Epithelial cell of prostate (primary cell): ENCODE data around the gene BEGAIN.

Experiments used
- DNase-seq: peaks from one replicate; pipeline ENCODE4 v3.0.0-alpha.2; 2011; ENCODE audit warnings: low read depth, low spot score
- H3K27ac ChIP-seq: fragments of 450-650 bp; 2 replicates; pipeline ENCODE4 v1.5.1; 2017; ENCODE audit warnings: mild to moderate bottlenecking

The BEGAIN gene

DNA sequence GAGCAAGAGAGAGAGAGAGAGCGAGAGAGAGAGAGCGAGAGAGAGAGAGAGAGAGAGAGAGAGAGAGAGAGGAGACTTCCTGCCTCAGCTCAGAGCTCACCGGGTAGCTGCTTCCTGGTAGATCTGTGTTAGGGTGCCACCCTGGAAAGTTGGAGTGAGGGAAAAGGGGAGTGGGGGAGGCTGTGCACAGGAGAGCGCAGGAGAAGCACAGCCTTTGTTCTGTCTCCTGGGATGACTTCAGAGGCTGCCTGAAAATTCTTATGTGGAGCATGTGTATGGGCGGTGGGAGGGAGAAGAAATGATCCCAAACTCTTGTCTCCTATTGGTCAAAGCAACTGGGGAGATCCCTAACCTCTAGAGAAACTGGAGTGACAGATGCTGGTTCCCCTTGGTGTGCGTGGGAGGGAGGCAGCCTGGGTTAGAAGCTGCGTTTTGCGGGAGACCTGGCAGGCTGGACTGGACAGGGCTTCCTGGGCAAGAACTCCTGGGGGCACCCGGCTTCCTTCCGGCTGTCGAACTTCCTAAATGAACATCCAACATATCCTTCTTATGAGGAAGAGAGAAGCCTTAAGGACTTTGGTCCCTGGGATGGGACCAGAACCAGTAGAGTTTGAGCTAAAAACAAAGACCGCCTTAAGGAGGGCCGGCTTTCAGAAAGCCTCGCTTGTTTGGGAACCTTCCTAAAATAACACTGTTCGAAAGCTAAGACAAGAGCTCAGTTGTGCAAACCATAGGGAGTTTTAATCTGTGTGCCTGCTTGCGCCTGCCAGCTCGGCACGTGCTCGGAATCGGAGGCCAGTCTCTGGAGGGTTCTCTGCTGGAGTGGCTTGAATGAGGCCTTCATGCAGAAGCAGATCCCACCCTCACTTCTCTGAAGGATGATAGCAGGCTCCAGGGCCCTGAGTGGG lies 30.4 kb upstream of the BEGAIN start:
- no peak overlapping the region for H3K27ac ChIP-seq
- DNase-seq = no peak

DNA sequence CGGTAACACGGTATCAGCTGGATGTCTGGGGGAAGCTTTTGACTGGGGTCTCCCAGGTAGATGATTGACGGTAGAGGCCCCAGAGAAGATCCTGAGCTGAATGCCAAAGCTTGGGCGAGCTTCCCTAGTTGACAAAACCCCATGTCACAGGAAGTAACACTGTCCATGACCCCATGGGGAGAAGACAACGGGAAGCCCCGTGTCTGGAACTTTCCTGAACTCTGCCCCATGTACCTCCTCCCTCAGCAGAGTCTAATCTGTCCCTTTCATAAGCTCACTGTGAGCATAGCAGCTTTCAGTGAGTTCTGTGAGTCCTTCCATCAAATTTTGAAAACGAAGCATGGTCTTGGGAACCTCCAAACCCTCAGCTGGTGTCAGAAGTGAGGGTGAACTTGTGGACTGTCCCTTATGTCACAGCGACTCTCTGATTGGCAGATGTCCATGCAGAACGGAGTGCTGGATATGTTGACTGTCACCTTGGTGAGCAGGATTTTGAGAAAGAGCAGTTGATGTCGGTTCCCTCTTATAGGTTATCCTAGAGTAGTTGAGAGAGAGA lies 29.7 kb upstream of the BEGAIN start:
- no peak overlapping the region for H3K27ac ChIP-seq
- no peak for DNase-seq

DNA sequence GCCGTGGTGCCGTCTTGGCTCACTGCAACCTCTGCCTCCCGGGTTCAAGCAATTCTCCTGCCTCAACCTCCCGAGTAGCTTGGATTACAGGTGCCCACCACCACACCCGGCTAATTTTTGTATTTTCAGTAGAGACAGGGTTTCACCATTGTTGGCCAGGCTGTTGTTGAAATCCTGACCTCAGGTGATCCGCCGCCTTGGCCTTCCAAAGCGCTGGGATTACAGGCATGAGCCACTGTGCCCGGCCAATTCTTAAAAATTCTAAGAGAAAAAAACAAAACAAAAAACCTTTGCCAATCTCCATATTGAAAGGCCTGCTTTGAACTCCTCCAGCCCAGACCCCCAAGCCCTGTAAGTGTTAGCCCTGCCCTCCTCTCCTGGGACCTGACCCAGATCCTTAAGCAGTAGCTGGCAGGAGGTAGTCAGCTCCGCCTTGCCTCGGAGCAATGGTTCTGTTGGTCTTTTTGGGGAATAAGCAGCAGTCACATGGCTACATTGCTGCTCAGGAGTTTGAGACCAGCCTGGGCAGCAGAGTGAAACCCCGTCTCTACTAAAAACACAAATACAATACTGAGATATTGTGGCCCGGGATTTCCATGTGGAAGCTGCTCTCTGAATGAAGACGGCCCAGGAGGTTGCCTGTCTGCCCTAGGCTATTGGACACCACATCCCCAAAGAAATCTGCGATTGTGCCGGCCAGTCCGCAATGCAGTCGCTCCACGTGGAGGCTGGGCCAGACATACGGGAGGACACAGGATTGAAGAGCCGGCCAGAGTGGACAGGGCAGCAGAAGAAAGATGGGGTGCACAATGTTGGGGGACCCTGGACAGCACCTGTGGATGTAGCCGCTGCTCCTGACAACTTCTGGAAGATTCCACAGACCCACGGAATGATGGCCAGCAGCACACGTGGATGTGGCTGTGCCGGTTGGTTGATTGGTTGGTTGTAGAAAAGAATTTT lies 28.8 kb upstream of the BEGAIN start:
- no peak overlapping the region for H3K27ac ChIP-seq
- no peak for DNase-seq

DNA sequence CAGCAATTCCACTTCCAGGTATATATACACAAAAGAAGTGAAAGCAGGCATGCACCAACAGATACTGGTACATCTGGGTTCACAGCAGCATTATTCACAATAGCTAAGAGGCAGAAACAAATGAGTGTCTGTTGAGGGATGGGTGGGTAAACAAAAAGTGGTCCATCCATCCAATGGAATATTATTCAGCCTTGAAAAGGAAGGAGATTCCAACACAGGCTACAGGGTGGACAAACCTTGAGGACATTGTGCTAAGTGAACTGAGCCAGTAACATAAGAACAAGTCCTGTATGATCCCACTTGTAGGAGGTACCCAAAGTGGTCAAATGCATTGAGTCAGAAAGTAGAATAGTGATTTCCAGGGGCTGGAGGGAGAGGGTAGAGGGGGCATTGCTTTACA lies 27.6 kb upstream of the BEGAIN start:
- no peak for DNase-seq
- H3K27ac ChIP-seq = no peak overlapping the region

DNA sequence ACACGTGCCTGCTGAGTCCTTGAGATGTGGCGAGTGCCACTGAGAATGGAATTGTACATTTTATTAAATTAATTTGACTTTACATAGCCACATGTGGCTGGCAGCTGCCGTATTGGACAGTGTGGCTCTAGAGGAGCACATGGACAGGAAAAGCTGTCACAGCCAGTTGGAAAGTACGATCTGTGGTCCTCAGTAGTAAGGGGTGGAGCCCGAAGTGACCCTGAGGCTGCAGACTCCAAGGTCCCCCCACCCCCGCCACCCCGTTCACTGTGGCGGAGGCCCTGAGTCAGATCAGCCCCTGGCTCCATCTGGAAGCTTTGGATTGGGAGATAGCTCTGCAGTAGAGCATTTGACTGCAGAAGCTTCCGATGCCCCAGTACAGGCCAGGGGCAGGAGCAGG lies 25.8 kb upstream of the BEGAIN start:
- H3K27ac ChIP-seq = no peak overlapping the region
- no peak for DNase-seq

DNA sequence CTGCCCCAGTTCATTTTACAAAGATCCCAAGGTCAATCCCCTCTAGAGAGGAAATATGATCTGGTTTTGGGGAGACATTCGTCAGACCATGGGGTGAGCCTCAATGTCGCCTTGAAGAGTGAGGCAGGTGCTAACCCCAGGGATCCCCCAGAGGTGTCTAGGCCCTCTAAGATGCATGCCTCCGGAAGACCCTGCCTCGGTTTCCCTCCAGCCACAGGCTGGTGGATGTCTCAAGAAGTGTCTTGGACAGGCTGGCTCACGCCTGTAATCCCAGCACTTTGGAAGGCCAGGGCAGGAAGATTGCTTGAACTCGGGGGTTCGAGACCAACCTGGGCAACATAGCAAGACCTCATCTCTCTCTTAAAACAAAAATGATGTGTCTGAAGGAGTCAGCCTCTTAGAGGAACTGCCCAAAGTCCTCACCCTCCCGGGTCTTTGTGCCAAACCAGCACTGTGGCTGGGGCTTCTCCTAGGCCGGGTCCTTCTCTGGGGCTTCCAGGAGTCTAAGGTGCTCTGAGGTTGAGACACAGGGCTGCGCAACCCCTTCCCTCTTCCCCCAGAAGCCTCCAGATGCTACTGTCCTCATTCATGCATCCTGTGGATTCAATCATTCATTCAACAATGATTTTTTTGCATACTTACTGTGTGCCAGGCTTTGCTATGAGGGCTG lies 24.7 kb upstream of the BEGAIN start:
- no peak overlapping the region for H3K27ac ChIP-seq
- no peak for DNase-seq

DNA sequence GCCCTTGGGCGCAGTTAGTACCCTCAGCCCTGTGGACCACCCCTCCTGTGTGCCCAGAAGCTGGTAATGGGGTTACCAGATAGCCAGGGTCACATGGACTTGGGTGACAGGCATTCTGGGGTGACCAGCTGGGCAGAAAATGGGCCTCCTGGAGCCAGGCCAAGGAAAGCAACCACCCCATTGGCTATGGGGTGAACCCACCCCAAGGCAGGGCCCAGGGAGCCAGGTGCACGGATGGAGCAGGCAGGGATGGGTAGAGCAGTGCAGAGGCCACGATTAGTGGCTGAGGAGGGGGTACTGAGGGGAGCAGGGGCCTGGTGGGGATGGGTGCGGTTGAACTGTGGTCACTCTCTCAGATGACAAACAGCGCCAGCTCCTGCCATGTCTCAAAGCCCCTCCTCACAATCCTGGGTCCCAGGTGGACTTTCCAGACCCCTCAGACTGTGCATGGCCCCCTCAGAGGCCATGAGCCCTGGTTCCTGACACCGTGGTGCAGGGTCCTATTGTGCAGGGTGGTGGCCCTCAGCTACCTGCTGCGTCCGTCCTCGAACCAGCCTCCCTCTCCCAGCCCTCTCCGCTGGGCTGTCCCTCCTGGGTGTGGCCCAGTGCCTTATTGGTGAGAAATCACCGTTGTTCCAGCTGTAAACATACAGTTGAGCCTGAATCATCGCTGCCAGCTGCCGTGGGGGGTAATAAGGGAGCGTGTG lies 23.4 kb upstream of the BEGAIN start:
- DNase-seq = no peak
- no peak overlapping the region for H3K27ac ChIP-seq

DNA sequence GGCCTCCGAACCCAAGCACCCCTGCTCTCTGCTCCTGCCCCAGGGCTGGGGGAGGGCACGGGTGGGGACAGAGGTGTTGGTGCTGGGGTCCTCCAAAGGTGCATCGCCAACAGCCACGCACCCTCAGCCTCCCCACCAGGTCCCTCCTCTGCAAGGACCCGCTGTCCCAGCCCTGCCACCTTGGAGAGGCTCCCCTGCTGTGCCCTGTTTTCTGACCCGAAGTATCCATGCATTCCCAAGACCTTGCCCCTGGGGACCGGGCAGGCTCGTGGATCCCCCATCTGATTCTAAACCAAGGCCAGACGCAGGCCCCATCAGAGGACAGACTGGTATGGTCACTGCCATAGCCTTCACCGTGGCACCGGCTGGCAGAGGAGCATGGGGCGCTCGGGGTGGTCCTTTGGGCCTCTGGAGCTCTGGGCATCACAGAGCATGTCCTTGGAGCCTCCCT lies 22.7 kb upstream of the BEGAIN start:
- no peak overlapping the region for H3K27ac ChIP-seq
- no peak for DNase-seq

DNA sequence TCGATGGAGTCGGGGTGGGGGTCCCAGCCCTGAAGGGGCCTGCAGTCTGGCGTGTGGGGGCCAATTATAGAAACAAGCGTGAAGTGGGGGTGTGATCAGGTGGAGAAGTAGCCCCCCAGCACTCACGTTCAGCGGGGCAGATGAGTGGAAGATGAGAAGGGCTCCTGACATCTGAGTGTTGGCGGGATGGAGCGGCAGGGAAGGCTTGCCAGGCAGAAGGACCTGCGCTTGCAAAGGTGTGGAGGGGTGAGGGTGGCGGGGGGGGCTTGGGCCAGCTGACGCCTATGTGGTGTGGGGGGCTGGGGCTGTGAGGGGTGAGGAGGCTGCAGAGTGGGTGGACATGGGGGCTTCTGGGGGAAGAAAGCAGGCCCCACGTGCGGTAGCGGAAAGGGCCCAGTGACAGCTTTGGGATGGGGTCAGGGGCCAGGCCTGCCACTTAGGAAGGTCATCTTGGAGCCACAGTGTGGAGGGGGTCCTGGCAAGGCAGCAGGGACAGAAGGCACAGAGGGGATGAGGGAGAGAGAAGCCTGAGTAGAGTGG lies 22.2 kb upstream of the BEGAIN start:
- no peak for DNase-seq
- H3K27ac ChIP-seq = no peak overlapping the region

DNA sequence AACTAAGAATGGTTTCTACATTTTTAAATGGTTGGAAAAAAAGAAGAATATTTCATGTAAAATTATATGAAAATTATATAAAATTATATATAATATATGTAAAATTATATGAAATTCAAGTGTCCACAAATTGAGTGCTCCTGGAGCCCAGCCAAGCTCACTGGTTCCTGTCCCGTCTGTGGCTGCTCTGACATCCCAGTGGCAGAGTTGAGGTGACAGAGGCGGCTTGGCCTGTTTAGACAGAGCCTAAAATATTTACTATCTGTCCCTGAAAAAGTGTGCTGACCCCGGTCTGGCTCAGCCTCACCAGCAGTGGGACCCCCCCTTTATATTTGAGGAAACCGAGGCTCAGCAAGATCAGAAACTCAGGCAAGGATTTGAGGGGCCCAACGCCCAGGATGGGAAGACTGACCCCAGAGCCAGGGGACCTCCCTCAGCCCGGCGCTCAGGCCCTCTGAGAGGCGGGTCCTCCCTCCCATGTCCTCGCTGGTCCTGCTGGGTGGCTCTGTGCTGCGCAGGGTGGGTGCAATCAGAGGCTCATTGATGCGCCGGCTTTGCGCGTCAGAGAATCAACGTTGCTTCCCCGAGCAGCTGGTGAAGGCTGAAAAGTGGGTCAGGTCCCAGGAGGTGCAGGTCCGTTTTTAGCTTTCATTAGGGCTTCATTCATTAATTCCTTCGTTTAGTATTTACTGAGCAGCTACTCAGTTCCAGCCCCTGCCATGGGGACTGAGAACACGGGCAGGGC lies 21.5 kb upstream of the BEGAIN start:
- no peak for DNase-seq
- no peak overlapping the region for H3K27ac ChIP-seq

DNA sequence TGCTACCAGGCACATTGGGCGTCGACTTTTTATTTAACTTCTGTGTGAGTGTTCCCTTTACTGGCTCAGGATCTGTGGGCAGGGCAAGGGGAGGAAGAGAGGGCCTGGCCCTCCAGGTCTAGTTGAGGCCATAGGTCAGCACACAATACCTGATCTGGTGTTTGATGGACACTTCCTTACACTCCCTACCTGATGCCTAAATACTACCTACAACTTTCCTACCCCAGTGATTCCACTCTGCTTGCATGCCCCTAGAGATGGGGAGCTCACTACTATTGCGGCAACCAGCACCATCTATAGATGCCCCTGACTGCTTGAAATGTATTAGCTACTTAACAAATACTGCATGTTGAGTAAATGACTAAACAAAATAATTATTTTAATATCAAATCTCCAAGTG lies 20.8 kb upstream of the BEGAIN start:
- DNase-seq = no peak
- no peak overlapping the region for H3K27ac ChIP-seq

DNA sequence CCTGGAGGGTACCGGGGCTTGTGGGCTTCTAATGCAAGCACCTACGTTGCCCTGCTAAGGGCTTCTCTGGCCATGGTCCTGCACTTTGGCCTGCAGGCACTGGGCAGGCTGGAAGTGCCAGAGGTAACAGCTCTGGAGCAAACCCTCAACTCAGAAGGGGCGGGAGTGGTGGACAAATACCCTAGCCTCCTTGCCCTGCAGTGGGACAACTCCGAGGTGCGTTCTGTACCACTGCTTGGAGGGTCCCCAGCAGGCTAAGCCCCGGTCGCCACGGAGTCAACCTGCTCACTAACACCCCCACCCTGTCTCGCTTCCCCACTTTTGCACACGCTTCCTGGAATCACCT lies 20.4 kb upstream of the BEGAIN start:
- DNase-seq = no peak
- no peak overlapping the region for H3K27ac ChIP-seq

DNA sequence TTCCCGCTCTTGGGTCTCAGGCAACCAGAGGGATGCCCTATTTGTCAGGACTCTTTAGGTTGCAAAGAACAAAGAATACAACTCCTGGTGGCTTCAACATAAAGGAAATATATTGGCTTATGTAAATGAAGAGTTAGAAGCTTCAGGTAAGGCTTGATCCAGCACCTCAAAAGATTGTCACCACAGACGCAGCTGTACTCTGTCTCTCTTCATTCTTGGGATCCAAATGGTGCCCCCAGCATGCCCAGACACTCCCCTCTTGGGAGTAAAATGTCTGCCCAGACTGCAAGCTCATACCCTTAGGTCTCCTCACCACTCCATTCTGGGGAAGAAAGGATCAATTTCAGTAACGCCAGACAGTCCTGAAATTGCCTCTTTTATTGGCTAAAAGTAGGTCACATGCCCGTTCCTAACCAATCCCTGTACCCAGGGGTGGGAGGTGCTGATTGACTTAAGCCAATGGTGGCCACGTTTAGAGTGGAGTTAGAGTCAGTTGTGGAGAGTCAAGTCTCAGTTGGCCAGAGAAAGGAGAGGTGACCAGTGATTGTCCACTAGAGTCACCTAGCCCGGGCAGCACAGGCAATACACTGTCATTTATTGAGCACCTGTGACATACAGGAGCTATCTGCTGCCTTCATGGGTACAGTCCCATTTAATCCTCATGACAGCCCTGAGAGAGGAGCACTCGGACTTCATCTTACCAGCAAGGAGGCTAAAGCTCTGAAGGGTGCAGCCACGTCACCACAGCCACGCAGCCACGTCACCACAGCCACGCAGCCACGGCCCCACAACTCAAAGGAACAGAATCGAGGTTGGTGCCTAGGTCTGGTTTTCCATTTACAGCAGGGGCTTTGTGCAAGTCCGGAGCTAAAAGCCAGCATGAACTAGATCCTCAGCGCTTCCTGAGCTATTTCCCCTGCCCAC lies 19.7 kb upstream of the BEGAIN start:
- H3K27ac ChIP-seq = no peak overlapping the region
- no peak for DNase-seq

DNA sequence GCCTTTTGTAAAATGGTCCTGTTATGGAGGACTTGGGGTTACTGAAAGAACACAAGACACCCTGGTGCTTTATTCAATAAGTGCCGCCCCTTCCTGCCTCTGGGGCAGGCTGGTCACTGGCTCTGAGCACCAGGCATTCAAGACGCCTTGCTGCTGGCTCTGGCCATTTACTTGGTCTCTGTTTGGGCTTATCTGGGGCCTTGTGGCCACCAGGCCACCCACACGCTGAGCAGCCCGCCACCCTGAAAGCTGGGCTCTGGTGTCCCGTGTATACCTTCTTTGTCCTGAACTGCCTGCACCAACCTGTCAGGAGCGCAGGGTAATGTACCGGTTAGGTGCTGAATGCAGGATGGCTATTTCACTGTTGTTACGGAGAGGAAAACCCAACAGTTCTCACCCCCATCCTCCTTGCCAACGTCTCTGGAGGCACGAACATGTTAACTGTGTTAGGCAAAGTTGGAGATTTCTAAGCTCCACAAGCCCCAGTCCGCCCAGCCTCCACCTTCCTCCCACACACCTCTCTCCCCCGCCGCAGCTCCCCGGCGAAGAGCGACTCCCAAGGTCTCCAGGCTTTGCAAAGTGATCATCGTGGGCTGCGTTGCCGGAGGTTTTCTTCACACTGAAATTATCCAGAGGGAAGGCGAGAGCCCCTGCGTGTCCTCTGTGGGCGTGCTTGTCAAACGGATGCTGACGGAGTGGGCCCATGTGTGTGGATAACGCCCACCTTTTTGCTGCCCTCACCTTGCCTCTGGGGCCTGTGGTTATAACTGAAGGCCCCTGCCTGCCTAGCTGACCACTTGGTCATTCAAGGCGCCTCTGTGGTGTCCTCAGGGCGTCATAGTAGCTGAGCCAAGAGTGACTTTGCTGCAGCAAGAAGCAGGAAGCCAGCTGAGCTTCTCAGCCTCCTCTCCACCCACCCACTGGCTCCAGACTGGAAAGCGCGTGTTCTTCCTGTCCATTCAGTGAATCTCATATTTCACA lies 18.8 kb upstream of the BEGAIN start:
- no peak overlapping the region for H3K27ac ChIP-seq
- DNase-seq = no peak

DNA sequence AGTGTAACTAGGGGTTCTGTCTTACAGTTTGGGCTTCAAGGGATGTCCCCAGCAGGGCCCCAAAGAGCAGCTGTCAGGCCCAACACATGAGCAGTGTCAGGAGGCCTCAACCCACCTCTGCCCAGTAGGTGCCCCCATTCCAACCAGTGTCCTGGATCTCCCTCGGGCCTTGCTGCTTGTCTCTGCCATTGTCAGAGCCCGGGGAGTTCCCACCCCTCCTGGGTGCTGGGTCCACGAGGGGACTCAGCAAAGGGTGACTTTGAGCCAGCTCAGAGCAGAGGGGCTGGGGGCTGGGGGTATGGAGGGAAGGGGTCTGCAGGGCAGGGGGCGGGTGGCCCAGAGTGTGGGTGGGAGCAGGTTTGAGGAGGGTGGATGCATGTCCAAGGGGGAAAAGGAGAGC lies 18.0 kb upstream of the BEGAIN start:
- H3K27ac ChIP-seq = no peak overlapping the region
- DNase-seq = no peak

DNA sequence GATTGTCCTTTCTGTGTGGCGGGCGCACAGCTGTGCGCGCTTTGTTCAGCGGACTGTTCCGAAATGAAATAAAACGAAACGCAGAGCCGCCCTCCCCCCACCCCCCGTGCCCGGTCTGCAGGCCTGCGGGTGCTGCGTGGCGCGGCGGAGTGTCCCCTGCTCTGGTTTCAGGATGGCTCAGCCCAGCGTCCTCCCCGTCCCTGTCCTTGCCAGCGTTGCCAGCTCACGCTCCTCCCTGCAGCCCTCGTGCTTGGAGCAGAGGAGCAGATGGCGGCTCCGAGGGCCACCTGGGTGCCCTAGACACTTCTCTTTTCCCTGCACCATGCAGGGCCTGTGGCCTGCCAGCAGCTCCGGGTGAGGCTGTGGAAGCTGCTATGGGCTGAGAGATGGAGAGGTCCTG lies 17.5 kb upstream of the BEGAIN start:
- DNase-seq = no peak
- no peak overlapping the region for H3K27ac ChIP-seq

DNA sequence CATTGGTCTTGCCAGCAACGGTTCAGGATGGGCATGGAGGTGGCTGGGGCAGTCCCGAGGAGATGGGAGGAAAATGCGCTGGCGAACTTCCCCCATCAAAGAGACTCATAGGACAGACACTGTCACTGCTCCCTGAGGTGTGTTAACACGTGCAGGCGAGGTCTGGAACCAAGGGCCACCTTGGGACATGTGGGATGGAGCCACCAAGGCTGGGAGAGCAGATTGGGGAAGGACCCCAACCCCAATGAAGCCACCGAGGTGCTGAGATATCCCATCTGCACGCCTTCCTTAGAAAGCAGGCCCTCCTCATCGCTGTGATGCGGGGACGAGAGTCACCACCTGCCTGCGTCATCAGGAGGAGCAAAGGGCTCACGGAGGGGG lies 16.9 kb upstream of the BEGAIN start:
- DNase-seq = no peak
- H3K27ac ChIP-seq = no peak overlapping the region
